ENCODE measurements around the gene MGLL. TPM values are rescaled to one million over a fixed set of nuclear protein-coding genes. Genes with fewer than 3 reads are reported as not detected.

MGLL gene
- 10 to 100 TPM; 26.5 to 50.2 (median 43.8) TPM for total RNA-seq

DNA sequence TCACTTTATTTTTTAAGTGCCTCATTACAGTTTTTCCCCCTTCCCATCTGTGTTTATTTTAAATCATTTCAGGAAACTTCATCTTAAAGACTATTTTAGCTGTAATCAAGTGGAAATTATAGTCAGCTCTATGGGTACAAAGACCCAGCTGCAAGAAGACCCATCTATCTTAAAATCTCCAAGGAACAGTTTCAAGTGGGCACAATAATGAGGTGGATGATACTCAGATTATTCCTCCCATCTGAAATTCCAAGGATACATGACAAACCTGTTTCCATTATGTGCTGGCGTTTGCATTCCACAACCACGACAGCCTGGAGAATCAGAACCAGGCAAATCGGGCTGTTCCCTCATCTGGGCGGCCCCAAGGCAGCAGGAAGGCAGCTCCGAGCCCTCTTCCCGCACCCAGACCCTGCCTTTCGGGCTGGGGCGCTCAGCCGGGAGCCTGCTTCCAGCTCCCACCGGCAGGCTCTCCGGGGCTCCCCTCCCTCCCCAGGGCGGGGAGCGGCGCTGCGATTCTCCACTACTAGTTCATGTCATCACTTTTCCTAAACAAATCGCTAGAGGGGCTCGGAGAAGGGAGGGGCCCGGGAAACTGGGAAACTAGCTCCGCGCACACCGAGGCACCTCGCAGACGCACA is at the start of gene MGLL:
Gene MGLL (minus strand): TSS at position 475 of the 641 bp plus-strand sequence. CDS start 197 bp downstream, at position 278.
- peaks cover 41 to 51% of the 10 kb centered on the region in 2 donors for H3K4me1 ChIP-seq
- TF ChIP-seq POLR2A (IDR thresholded peaks at IDR 0.05) (no peak), CTCF (IDR thresholded peaks at IDR 0.05 in 4 of 5, conservative IDR thresholded peaks at IDR 0.05 in 1 of 5) (peak in 1 of 5 experiments; percentile 2)
- H3K36me3 ChIP-seq = no peaks in the 10 kb centered on the region
- ATAC-seq (peak; percentile 8 to 23), DNase-seq (no peak)
- intact Hi-C loops (cut with DNase I; ENCODE audit: low total_unique reads) (loop anchor here (1.0 to 5.0 kb wide), 3 partner anchors 72 to 150 kb away; partner anchors contain the start of gene ABTB1), in situ Hi-C loops (cut with MboI; ENCODE audit: low sequenced_read_pairs in 4 of 4) (no loop called here)
- no peaks in the 10 kb centered on the region for H3K9me3 ChIP-seq
- H3K27me3 ChIP-seq = no peaks in the 10 kb centered on the region
- H3K4me3 ChIP-seq = peak within 1 kb of the TSS; percentile 67 to 92 (median 85)
- H3K27ac ChIP-seq = peak within 1 kb of the TSS; percentile 80 to 92 (median 84)

- H3K9me3 ChIP-seq = no peaks in the 10 kb centered on the region
- no peak overlapping the region for H3K27ac ChIP-seq
- intact Hi-C loops (cut with DNase I; ENCODE audit: low total_unique reads) = no loop called here
- H3K4me3 ChIP-seq = no peak overlapping the region
- TF ChIP-seq POLR2A (IDR thresholded peaks at IDR 0.05) (no peak), CTCF (IDR thresholded peaks at IDR 0.05 in 4 of 5, conservative IDR thresholded peaks at IDR 0.05 in 1 of 5) (no peak)
- no peak for DNase-seq
- H3K27me3 ChIP-seq = no peaks in the 10 kb centered on the region
- H3K36me3 ChIP-seq = no peaks in the 10 kb centered on the region
- in situ Hi-C loops (cut with MboI; ENCODE audit: low sequenced_read_pairs in 4 of 4) = no loop called here
- ATAC-seq = no peak
- H3K4me1 ChIP-seq = no peaks in the 10 kb centered on the region
Measured at GRCh38 chr3:127870156-127870555, 47.8 kb upstream of the MGLL start.

- ATAC-seq = no peak
- DNase-seq = no peak
- H3K4me1 ChIP-seq = no peaks in the 10 kb centered on the region
- no peak overlapping the region for H3K27ac ChIP-seq
- no peaks in the 10 kb centered on the region for H3K9me3 ChIP-seq
- no peaks in the 10 kb centered on the region for H3K27me3 ChIP-seq
- in situ Hi-C loops (cut with MboI; ENCODE audit: low sequenced_read_pairs in 4 of 4) (no loop called here), intact Hi-C loops (cut with DNase I; ENCODE audit: low total_unique reads) (no loop called here)
- H3K36me3 ChIP-seq = no peaks in the 10 kb centered on the region
- no peak for TF ChIP-seq CTCF (IDR thresholded peaks at IDR 0.05 in 4 of 5, conservative IDR thresholded peaks at IDR 0.05 in 1 of 5)
- no peak overlapping the region for H3K4me3 ChIP-seq
Measured at GRCh38 chr3:127867986-127868385, 45.7 kb upstream of the MGLL start.

DNA sequence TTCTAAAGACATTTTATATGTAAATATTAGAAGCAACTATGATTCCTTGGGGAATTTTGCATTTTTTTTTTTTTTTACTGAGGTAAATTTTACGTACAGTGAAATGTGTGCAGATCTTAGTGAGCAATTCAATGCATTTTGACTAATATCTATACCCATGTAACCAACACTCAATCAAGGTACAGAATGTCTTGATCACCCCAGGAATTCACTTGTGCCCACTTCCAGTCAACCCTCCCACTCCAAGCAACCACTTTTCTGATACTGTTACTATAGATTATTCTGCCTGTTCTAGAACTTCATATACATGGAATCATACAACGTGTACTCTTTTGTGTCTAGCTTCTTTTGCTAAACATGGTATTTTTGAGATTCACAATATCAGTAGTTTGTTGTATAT is 45.1 kb upstream of the MGLL start:
- H3K36me3 ChIP-seq = no peaks in the 10 kb centered on the region
- no peaks in the 10 kb centered on the region for H3K9me3 ChIP-seq
- in situ Hi-C loops (cut with MboI; ENCODE audit: low sequenced_read_pairs in 4 of 4) (no loop called here), intact Hi-C loops (cut with DNase I; ENCODE audit: low total_unique reads) (no loop called here)
- H3K27ac ChIP-seq = no peak overlapping the region
- ATAC-seq (no peak), DNase-seq (no peak)
- no peaks in the 10 kb centered on the region for H3K4me1 ChIP-seq
- no peaks in the 10 kb centered on the region for H3K27me3 ChIP-seq
- no peak overlapping the region for H3K4me3 ChIP-seq
- TF ChIP-seq POLR2A (IDR thresholded peaks at IDR 0.05) (no peak), CTCF (IDR thresholded peaks at IDR 0.05 in 4 of 5, conservative IDR thresholded peaks at IDR 0.05 in 1 of 5) (no peak)

DNA sequence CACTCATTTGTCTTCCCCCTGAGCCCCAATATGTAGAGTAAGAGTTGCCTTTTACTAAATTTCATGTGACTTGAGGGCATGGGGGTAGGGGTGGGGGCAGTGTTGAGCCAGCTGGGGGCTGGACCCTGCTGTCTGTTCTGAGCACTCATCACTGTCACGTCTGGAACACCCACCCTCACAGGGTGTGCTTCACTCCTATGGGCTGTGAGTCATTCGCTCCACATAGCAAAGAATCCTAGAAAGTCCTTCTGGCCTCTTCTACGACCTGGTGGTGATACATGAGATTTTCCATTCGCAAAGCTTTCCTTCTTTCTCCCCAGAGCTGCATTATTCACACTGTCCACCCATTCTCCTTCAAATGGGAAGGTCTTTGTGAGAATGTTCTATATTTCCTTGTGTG is 43.6 kb upstream of the MGLL start:
- in situ Hi-C loops (cut with MboI; ENCODE audit: low sequenced_read_pairs in 4 of 4) = no loop called here
- Histone ChIP-seq H3K36me3 (no peaks in the 10 kb centered on the region), H3K4me1 (no peaks in the 10 kb centered on the region), H3K9me3 (no peaks in the 10 kb centered on the region), H3K27me3 (no peaks in the 10 kb centered on the region), H3K27ac (no peak overlapping the region), H3K4me3 (no peak overlapping the region)
- no peak for DNase-seq
- intact Hi-C loops (cut with DNase I; ENCODE audit: low total_unique reads) = no loop called here
- TF ChIP-seq POLR2A (IDR thresholded peaks at IDR 0.05) (no peak), CTCF (IDR thresholded peaks at IDR 0.05 in 4 of 5, conservative IDR thresholded peaks at IDR 0.05 in 1 of 5) (no peak)
- no peak for ATAC-seq

Data from gastrocnemius medialis (tissue), 4 donors.